ENCODE data around the gene LCN15. TPM values are rescaled to one million over a fixed set of nuclear protein-coding genes. Genes with fewer than 3 reads are reported as not detected.

The LCN15 gene
- total and polyA plus RNA-seq, 4 donors, result not detected

DNA sequence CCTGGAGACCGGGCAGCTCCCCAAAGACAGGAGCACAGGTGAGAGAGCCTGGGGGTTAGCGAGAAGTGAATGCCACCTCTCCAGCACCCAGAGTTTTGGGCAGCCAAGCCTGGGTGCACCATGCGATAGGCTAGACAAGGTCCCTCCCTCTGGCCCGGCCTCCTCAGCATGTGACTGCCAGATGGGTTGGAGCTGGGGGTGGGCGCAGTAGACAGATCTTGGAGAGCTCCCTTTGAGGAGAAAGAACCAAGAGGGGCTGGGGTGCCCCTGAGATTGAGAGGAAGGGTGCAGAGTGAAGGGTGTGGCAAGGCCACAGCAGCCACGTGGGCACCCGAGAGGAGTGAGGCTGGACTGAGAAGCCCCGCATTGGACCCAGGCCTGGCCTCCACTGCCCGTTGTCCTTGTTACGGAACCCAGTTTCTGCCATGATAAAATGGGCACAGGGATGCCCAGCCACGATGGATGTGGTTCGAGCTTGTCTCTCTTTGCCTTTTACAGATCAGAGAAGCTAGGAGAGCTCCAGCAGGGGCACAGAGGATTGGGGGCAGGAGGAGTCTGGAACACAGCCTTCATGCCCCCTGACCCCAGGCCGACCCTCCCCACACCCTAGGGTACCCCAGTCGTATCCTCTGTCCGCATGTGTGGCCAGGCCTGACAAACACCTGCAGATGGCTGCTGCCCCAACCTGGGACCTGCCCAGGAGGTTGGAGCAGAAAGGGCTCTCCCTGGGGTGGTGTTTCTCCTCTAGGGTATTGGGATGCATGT is 28.2 kb upstream of the LCN15 start:
- Histone ChIP-seq H3K27ac (ENCODE audit: low read depth in 1 of 2, low read length in 2 of 2) (peak overlapping the region in 1 of 2 donors; percentile 91), H3K4me3 (ENCODE audit: low read depth in 1 of 3, low read length in 3 of 3) (no peak overlapping the region), H3K27me3 (ENCODE audit: control insufficient read depth in 4 of 4, insufficient read depth in 4 of 4, low read length in 3 of 4) (no peaks in the 10 kb centered on the region), H3K36me3 (ENCODE audit: control insufficient read depth in 4 of 4, insufficient read depth in 3 of 4, low read depth in 1 of 4, low read length in 3 of 4) (peaks cover 0 to 2% (median under 1%) of the 10 kb centered on the region in 4 donors), H3K9ac (ENCODE audit: low read depth in 1 of 2, low read length in 2 of 2) (no peak overlapping the region), H3K4me1 (ENCODE audit: control insufficient read depth in 4 of 4, insufficient read depth in 4 of 4, low read length in 3 of 4) (peaks cover 6 to 46% (median 36%) of the 10 kb centered on the region in 4 donors), H3K9me3 (ENCODE audit: control insufficient read depth in 4 of 4, low read length in 3 of 4) (no peaks in the 10 kb centered on the region)
- no peak for DNase-seq (ENCODE audit: low spot score)
- TF ChIP-seq GABPA (IDR thresholded peaks at IDR 0.05 in 1 of 2, conservative IDR thresholded peaks at IDR 0.05 in 1 of 2) (no peak), SP1 (IDR thresholded peaks at IDR 0.05) (no peak), YY1 (IDR thresholded peaks at IDR 0.05) (no peak), EGR1 (IDR thresholded peaks at IDR 0.05; ENCODE audit: low read depth in 2 of 2) (no peak), RAD21 (IDR thresholded peaks at IDR 0.05) (no peak), HNF4G (IDR thresholded peaks at IDR 0.05) (no peak), NR2F2 (IDR thresholded peaks at IDR 0.05) (no peak), FOXA2 (IDR thresholded peaks at IDR 0.05) (no peak), RXRA (IDR thresholded peaks at IDR 0.05) (no peak)
- TF ChIP-seq, protein P1, sequence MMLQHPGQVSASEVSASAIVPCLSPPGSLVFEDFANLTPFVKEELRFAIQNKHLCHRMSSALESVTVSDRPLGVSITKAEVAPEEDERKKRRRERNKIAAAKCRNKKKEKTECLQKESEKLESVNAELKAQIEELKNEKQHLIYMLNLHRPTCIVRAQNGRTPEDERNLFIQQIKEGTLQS (IDR thresholded peaks at IDR 0.05), result no peak
- TF ChIP-seq, protein P2, sequence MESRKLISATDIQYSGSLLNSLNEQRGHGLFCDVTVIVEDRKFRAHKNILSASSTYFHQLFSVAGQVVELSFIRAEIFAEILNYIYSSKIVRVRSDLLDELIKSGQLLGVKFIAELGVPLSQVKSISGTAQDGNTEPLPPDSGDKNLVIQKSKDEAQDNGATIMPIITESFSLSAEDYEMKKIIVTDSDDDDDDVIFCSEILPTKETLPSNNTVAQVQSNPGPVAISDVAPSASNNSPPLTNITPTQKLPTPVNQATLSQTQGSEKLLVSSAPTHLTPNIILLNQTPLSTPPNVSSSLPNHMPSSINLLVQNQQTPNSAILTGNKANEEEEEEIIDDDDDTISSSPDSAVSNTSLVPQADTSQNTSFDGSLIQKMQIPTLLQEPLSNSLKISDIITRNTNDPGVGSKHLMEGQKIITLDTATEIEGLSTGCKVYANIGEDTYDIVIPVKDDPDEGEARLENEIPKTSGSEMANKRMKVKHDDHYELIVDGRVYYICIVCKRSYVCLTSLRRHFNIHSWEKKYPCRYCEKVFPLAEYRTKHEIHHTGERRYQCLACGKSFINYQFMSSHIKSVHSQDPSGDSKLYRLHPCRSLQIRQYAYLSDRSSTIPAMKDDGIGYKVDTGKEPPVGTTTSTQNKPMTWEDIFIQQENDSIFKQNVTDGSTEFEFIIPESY (IDR thresholded peaks at IDR 0.05), result no peak
- TF ChIP-seq, protein P3, sequence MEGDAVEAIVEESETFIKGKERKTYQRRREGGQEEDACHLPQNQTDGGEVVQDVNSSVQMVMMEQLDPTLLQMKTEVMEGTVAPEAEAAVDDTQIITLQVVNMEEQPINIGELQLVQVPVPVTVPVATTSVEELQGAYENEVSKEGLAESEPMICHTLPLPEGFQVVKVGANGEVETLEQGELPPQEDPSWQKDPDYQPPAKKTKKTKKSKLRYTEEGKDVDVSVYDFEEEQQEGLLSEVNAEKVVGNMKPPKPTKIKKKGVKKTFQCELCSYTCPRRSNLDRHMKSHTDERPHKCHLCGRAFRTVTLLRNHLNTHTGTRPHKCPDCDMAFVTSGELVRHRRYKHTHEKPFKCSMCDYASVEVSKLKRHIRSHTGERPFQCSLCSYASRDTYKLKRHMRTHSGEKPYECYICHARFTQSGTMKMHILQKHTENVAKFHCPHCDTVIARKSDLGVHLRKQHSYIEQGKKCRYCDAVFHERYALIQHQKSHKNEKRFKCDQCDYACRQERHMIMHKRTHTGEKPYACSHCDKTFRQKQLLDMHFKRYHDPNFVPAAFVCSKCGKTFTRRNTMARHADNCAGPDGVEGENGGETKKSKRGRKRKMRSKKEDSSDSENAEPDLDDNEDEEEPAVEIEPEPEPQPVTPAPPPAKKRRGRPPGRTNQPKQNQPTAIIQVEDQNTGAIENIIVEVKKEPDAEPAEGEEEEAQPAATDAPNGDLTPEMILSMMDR (IDR thresholded peaks at IDR 0.05; ENCODE audit: low read depth, low read length, missing input control), result no peak
- TF ChIP-seq, protein P4, sequence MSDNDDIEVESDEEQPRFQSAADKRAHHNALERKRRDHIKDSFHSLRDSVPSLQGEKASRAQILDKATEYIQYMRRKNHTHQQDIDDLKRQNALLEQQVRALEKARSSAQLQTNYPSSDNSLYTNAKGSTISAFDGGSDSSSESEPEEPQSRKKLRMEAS (IDR thresholded peaks at IDR 0.05), result no peak
- 80% methylated on average over 15 of the region's 15 CpGs for WGBS

DNA sequence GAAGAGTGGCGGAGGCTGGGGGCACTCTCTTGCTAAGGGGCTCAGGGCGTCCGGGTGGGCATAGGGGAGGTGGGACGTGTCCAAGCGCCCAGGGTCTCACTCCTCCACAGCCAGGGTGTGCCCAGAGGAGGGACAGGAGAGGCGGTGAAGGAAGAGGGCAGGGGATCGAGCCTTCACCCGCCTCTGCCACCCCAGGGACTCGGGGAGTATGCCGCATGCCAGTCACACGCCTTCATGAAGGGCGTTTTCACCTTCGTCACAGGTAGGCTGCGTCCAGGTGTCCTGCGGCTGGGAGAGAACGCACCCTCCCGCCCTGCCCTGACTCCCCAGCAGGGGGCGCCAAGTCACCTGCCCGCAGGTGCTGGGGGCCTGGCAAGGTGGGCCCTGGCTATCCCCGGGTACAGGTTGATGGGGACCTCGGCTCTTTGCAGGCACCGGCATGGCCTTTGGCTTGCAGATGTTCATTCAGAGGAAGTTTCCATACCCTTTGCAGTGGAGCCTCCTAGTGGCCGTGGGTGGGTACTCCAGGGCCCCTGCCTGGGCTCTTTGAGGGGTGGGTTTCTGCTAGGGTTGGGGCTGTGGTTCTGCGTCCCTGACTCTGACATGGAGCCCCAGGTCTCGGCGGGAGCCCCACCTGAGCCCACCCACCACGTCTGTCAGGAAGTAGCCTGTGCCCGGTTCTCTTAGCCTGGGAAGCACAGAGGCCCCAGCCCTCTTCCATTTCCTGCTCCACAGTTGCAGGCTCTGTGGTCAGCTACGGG is 27.4 kb upstream of the LCN15 start:
- peak; percentile 75 for DNase-seq (ENCODE audit: low spot score)
- Histone ChIP-seq H3K4me3 (ENCODE audit: low read depth in 1 of 3, low read length in 3 of 3) (peak overlapping the region; percentile 67 to 78 (median 75)), H3K27me3 (ENCODE audit: control insufficient read depth in 4 of 4, insufficient read depth in 4 of 4, low read length in 3 of 4) (no peaks in the 10 kb centered on the region), H3K27ac (ENCODE audit: low read depth in 1 of 2, low read length in 2 of 2) (peak overlapping the region; percentile 91 to 92), H3K9ac (ENCODE audit: low read depth in 1 of 2, low read length in 2 of 2) (peak overlapping the region; percentile 60 to 67), H3K9me3 (ENCODE audit: control insufficient read depth in 4 of 4, low read length in 3 of 4) (no peaks in the 10 kb centered on the region), H3K4me1 (ENCODE audit: control insufficient read depth in 4 of 4, insufficient read depth in 4 of 4, low read length in 3 of 4) (peaks cover 6 to 54% (median 44%) of the 10 kb centered on the region in 4 donors), H3K36me3 (ENCODE audit: control insufficient read depth in 4 of 4, insufficient read depth in 3 of 4, low read depth in 1 of 4, low read length in 3 of 4) (peaks cover 0 to 2% (median under 1%) of the 10 kb centered on the region in 4 donors)
- peak; percentile 72 to 76 for TF ChIP-seq RAD21 (IDR thresholded peaks at IDR 0.05)
- TF ChIP-seq, protein P3 (IDR thresholded peaks at IDR 0.05; ENCODE audit: low read depth, low read length, missing input control), result peak; percentile 75
- TF ChIP-seq, protein P2 (IDR thresholded peaks at IDR 0.05), result no peak
- no peak for TF ChIP-seq FOXA2 (IDR thresholded peaks at IDR 0.05)
- no peak for TF ChIP-seq HNF4A (conservative IDR thresholded peaks at IDR 0.05)
- no peak for TF ChIP-seq GABPA (IDR thresholded peaks at IDR 0.05 in 1 of 2, conservative IDR thresholded peaks at IDR 0.05 in 1 of 2)
- TF ChIP-seq, protein P5, sequence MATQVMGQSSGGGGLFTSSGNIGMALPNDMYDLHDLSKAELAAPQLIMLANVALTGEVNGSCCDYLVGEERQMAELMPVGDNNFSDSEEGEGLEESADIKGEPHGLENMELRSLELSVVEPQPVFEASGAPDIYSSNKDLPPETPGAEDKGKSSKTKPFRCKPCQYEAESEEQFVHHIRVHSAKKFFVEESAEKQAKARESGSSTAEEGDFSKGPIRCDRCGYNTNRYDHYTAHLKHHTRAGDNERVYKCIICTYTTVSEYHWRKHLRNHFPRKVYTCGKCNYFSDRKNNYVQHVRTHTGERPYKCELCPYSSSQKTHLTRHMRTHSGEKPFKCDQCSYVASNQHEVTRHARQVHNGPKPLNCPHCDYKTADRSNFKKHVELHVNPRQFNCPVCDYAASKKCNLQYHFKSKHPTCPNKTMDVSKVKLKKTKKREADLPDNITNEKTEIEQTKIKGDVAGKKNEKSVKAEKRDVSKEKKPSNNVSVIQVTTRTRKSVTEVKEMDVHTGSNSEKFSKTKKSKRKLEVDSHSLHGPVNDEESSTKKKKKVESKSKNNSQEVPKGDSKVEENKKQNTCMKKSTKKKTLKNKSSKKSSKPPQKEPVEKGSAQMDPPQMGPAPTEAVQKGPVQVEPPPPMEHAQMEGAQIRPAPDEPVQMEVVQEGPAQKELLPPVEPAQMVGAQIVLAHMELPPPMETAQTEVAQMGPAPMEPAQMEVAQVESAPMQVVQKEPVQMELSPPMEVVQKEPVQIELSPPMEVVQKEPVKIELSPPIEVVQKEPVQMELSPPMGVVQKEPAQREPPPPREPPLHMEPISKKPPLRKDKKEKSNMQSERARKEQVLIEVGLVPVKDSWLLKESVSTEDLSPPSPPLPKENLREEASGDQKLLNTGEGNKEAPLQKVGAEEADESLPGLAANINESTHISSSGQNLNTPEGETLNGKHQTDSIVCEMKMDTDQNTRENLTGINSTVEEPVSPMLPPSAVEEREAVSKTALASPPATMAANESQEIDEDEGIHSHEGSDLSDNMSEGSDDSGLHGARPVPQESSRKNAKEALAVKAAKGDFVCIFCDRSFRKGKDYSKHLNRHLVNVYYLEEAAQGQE (IDR thresholded peaks at IDR 0.05), result peak; percentile 13
- TF ChIP-seq, protein P4 (IDR thresholded peaks at IDR 0.05), result no peak
- WGBS, result 7% methylated on average over 29 of the region's 29 CpGs

Measured in liver (tissue), 9 donors.